Fibroblast of lung (primary cell): Measurements from ENCODE around the gene ACTR1B. TPM values are rescaled to one million over a fixed set of nuclear protein-coding genes. Genes with fewer than 3 reads are reported as not detected.

ENCODE experiments used
- DNase-seq, 2 donors: peaks; one replicate each; pipeline versions ENCODE4 v3.0.0 to v3.0.0-alpha.2; 2010; ENCODE audit warnings: low read depth in 2 of 2
- H2AFZ ChIP-seq: 2 replicates; pipeline ENCODE4 v1.5.1; 2012; ENCODE audit warnings: low read length, control low read depth, inconsistent platforms
- H3K27ac ChIP-seq: 2 replicates; pipeline ENCODE4 v1.5.1; 2011; ENCODE audit warnings: low read length, control low read depth; ENCODE audit not compliant: insufficient read depth
- H3K27me3 ChIP-seq: 2 replicates; pipeline ENCODE4 v1.5.1; 2011; ENCODE audit warnings: mild to moderate bottlenecking, low read length; ENCODE audit not compliant: control insufficient read depth, insufficient read depth
- H3K36me3 ChIP-seq: 2 replicates; pipeline ENCODE4 v1.5.1; 2011; ENCODE audit warnings: low read length; ENCODE audit not compliant: control insufficient read depth, insufficient read depth
- H3K4me1 ChIP-seq: 2 replicates; pipeline ENCODE4 v1.5.1; 2011; ENCODE audit warnings: low read length; ENCODE audit not compliant: control insufficient read depth, insufficient read depth; ENCODE audit errors: extremely low read depth
- H3K4me2 ChIP-seq: 2 replicates; pipeline ENCODE4 v1.5.1; 2011; ENCODE audit warnings: low read length, control low read depth; ENCODE audit not compliant: insufficient read depth; ENCODE audit errors: extremely low read depth
- H3K4me3 ChIP-seq, 4 experiments: fragments of 200-600 bp in 1 of 4; sonication (generic) in 1 of 4; replicated peaks in 1 of 4; 2 replicates each; pipeline ENCODE4 v1.5.1; 2011 to 2016; ENCODE audit warnings: low read length in 4 of 4, low read depth in 3 of 4, mild to moderate bottlenecking in 3 of 4, control low read depth in 2 of 4, inconsistent platforms in 1 of 4, mixed read lengths in 1 of 4; ENCODE audit not compliant: insufficient read depth in 1 of 4; ENCODE audit errors: control extremely low read depth in 1 of 4
- H3K79me2 ChIP-seq: 2 replicates; pipeline ENCODE4 v1.5.1; 2012; ENCODE audit warnings: mild to moderate bottlenecking, low read length, inconsistent platforms; ENCODE audit not compliant: control insufficient read depth, insufficient read depth
- H3K9ac ChIP-seq: 2 replicates; pipeline ENCODE4 v1.5.1; 2011; ENCODE audit warnings: mild to moderate bottlenecking, low read length, control low read depth; ENCODE audit not compliant: insufficient read depth
- H3K9me3 ChIP-seq: 2 replicates; pipeline ENCODE4 v1.5.1; 2012; ENCODE audit warnings: low read depth, low read length; ENCODE audit not compliant: control insufficient read depth, insufficient read depth
- H4K20me1 ChIP-seq: 2 replicates; pipeline ENCODE4 v1.5.1; 2011; ENCODE audit warnings: low read length; ENCODE audit not compliant: control insufficient read depth, insufficient read depth; ENCODE audit errors: extremely low read depth
- CTCF ChIP-seq, 2 donors: IDR thresholded peaks in 1 of 2; conservative IDR thresholded peaks in 1 of 2; 1 replicate in 1 of 2; 2 replicates in 1 of 2; pipeline ENCODE4 v1.5.1; 2011 to 2012; ENCODE audit warnings: low read length in 2 of 2, control low read depth in 1 of 2, inconsistent platforms in 1 of 2, low read depth in 1 of 2, mild to moderate bottlenecking in 1 of 2
- EZH2 ChIP-seq: IDR thresholded peaks from 2 replicates; pipeline ENCODE4 v1.5.1; 2012; ENCODE audit warnings: low read length, control low read depth, mild to moderate bottlenecking; ENCODE audit errors: missing control alignments
- polyA plus RNA-seq, 2 donors: library from polyadenylated mRNA; depleted of rRNA in 1 of 2; stranded (reverse) in 1 of 2; unstranded in 1 of 2; fragments of >200 nt; gene quantifications; 2 replicates each; pipeline ENCODE4 v1.2.1, GENCODE V29; 2011 to 2012; ENCODE audit warnings: missing spikeins in 1 of 2
- total RNA-seq: library from RNA; depleted of rRNA; stranded (reverse); fragments of >200 nt; gene quantifications from 2 replicates; pipeline ENCODE4 v1.2.1, GENCODE V29; 2014

Gene ACTR1B
- total and polyA plus RNA-seq, 2 donors (not counting 1 experiment from before 2014, with no cell fraction given) = 38.3 to 69.9 TPM

- no peaks in the 10 kb centered on the region for H3K36me3 ChIP-seq
- H4K20me1 ChIP-seq = no peaks in the 10 kb centered on the region
- no peak overlapping the region for H3K27ac ChIP-seq
- no peaks in the 10 kb centered on the region for H3K79me2 ChIP-seq
- no peak for DNase-seq
- H3K4me3 ChIP-seq = no peak overlapping the region
- H3K27me3 ChIP-seq = peaks cover 6% of the 10 kb centered on the region
- no peak overlapping the region for H3K9ac ChIP-seq
- H2AFZ ChIP-seq = no peak overlapping the region
- TF ChIP-seq CTCF (conservative IDR thresholded peaks at IDR 0.05 in 1 of 2, IDR thresholded peaks at IDR 0.05 in 1 of 2; ENCODE audit: low read depth in 1 of 2, low read length in 2 of 2) = no peak
- TF ChIP-seq EZH2 = no peak
- no peak overlapping the region for H3K4me2 ChIP-seq
- no peaks in the 10 kb centered on the region for H3K9me3 ChIP-seq
- H3K4me1 ChIP-seq = no peaks in the 10 kb centered on the region
These were observed 47.5 kb upstream of the ACTR1B start for GRCh38 chr2:97711394-97711711.

DNA sequence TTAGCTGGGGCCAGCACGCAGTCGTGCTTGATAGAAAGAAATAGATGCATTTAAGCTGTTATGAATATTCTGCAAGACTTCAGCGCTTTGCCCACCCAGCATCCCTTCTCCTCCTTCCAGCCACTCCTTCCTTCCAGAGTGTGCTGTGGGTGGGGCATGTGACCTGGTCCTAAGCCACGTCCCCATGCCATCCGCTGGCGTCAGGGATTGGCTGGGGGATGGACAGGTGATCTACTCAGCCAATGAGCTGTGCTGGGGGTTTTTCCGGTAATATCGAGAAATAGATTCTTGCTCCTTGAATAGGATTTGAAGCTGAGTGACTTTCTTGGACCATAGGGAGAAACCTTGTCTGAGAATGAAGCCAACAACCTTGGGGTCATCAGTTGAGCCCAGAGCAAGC is 44.8 kb upstream of the ACTR1B start:
- H3K79me2 ChIP-seq = no peaks in the 10 kb centered on the region
- H3K4me3 ChIP-seq = no peak overlapping the region
- H4K20me1 ChIP-seq = no peaks in the 10 kb centered on the region
- no peaks in the 10 kb centered on the region for H3K36me3 ChIP-seq
- no peak overlapping the region for H2AFZ ChIP-seq
- H3K4me2 ChIP-seq = no peak overlapping the region
- H3K9me3 ChIP-seq = no peaks in the 10 kb centered on the region
- no peak overlapping the region for H3K9ac ChIP-seq
- no peak overlapping the region for H3K27ac ChIP-seq
- no peak for DNase-seq
- TF ChIP-seq EZH2 = no peak
- TF ChIP-seq CTCF (conservative IDR thresholded peaks at IDR 0.05 in 1 of 2, IDR thresholded peaks at IDR 0.05 in 1 of 2; ENCODE audit: low read depth in 1 of 2, low read length in 2 of 2) = no peak
- peaks cover 6% of the 10 kb centered on the region for H3K27me3 ChIP-seq
- H3K4me1 ChIP-seq = no peaks in the 10 kb centered on the region

GRCh38 chr2:97708048-97708380 is 44.2 kb upstream of the ACTR1B start:
- TF ChIP-seq EZH2 = no peak
- TF ChIP-seq CTCF (conservative IDR thresholded peaks at IDR 0.05 in 1 of 2, IDR thresholded peaks at IDR 0.05 in 1 of 2; ENCODE audit: low read depth in 1 of 2, low read length in 2 of 2) = no peak
- H3K9ac ChIP-seq = no peak overlapping the region
- DNase-seq = no peak
- no peaks in the 10 kb centered on the region for H3K9me3 ChIP-seq
- H3K27ac ChIP-seq = no peak overlapping the region
- H3K36me3 ChIP-seq = no peaks in the 10 kb centered on the region
- H3K27me3 ChIP-seq = peaks cover 6% of the 10 kb centered on the region
- H3K4me2 ChIP-seq = no peak overlapping the region
- no peak overlapping the region for H3K4me3 ChIP-seq
- H3K79me2 ChIP-seq = no peaks in the 10 kb centered on the region
- no peak overlapping the region for H2AFZ ChIP-seq
- H4K20me1 ChIP-seq = no peaks in the 10 kb centered on the region
- H3K4me1 ChIP-seq = no peaks in the 10 kb centered on the region
